Measurements from ENCODE around the gene E2F1. TPM values are rescaled to one million over a fixed set of nuclear protein-coding genes. Genes with fewer than 3 reads are reported as not detected.

E2F1 gene
- total and polyA plus RNA-seq, 2 donors (not counting 1 experiment from before 2014, with no cell fraction given): 2.4 to 2.7 TPM

DNA sequence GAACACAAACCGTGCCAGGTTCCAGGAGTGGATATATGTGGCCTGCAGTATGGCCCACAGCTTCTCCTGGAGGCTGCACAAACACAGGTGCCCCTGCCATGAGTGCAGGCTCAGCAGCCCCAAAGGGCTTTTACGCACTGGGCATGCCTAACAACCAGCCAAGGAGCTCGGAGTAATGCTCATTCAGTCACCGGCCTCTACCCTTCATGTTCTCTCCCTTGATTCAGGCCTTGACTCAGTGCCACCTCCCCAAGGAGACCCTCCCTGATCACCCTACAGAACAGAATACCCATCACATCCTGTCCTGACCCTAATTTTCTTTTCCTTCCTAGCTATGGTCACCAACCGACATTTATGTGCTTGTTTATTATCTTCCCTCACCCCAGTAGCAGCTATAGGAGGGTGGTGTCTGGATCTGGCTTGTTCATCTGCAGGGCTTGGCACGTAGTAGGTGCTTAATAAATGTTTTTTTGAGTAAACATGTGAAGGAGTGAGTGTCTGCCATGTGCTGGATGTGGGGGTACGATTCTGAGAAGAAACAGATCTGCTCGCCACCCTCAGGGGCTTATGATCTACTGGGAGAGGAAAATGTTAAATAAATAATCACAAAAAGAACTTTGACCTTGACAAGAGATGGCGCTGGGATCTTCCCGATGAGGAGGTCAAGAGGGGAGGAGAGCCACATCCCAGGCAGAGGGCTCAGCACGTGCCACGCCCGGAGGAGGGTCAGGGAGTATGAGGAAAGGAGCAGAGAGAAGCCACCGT lies 24.7 kb upstream of the E2F1 start:
- Histone ChIP-seq H3K4me2 (replicated peaks; ENCODE audit: low read depth, low read length, poor library complexity, severe bottlenecking) (no peak overlapping the region), H3K4me1 (ENCODE audit: control insufficient read depth in 2 of 2, insufficient read depth in 2 of 2, low read length in 2 of 2) (peaks cover 0 to 4% of the 10 kb centered on the region in 2 donors), H3K27ac (ENCODE audit: low read length in 2 of 2) (no peak overlapping the region), H3K9me3 (ENCODE audit: control extremely low read depth in 1 of 3, control insufficient read depth in 2 of 3, insufficient read depth in 1 of 3, low read length in 2 of 3) (no peaks in the 10 kb centered on the region), H3K4me3 (ENCODE audit: control extremely low read depth in 1 of 5, extremely low read depth in 1 of 5, insufficient read depth in 1 of 5, low read depth in 2 of 5, low read length in 4 of 5) (no peak overlapping the region), H2AFZ (ENCODE audit: insufficient read depth, low read depth, low read length, poor library complexity, severe bottlenecking) (no peak overlapping the region), H3K27me3 (replicated peaks in 1 of 4; ENCODE audit: control extremely low read depth in 1 of 4, control insufficient read depth in 3 of 4, insufficient read depth in 4 of 4, low read length in 3 of 4) (no peaks in the 10 kb centered on the region), H3K9ac (ENCODE audit: low read length) (no peak overlapping the region), H3K36me3 (replicated peaks in 1 of 2; ENCODE audit: control extremely low read depth in 1 of 2, control insufficient read depth in 1 of 2, extremely low read depth in 1 of 2, insufficient read depth in 2 of 2, low read length in 1 of 2) (peaks cover 0 to 50% of the 10 kb centered on the region in 2 experiments), H3K79me2 (ENCODE audit: control insufficient read depth, insufficient read depth, low read length) (no peaks in the 10 kb centered on the region), H4K20me1 (ENCODE audit: control insufficient read depth, insufficient read depth, low read length, poor library complexity, severe bottlenecking) (no peaks in the 10 kb centered on the region)
- ChIA-PET POLR2A (no interaction called here), CTCF (no interaction called here)
- H3K27ac Mint-ChIP-seq: no peak overlapping the region
- ATAC-seq (ENCODE audit: low read depth): no peak
- peaks cover 2% of the 10 kb centered on the region for H3K4me1 Mint-ChIP-seq
- H3K9me3 Mint-ChIP-seq (ENCODE audit: insufficient read depth): no peaks in the 10 kb centered on the region
- H3K27me3 Mint-ChIP-seq: no peaks in the 10 kb centered on the region
- no peak overlapping the region for H3K4me3 Mint-ChIP-seq
- TF ChIP-seq, protein P1, sequence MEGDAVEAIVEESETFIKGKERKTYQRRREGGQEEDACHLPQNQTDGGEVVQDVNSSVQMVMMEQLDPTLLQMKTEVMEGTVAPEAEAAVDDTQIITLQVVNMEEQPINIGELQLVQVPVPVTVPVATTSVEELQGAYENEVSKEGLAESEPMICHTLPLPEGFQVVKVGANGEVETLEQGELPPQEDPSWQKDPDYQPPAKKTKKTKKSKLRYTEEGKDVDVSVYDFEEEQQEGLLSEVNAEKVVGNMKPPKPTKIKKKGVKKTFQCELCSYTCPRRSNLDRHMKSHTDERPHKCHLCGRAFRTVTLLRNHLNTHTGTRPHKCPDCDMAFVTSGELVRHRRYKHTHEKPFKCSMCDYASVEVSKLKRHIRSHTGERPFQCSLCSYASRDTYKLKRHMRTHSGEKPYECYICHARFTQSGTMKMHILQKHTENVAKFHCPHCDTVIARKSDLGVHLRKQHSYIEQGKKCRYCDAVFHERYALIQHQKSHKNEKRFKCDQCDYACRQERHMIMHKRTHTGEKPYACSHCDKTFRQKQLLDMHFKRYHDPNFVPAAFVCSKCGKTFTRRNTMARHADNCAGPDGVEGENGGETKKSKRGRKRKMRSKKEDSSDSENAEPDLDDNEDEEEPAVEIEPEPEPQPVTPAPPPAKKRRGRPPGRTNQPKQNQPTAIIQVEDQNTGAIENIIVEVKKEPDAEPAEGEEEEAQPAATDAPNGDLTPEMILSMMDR (IDR thresholded peaks at IDR 0.05): no peak
- TF ChIP-seq EZH2 (IDR thresholded peaks at IDR 0.05; ENCODE audit: borderline replicate concordance, insufficient read depth, low read depth, low read length, poor library complexity, severe bottlenecking): no peak
- intact Hi-C loops (cut with micrococcal nuclease): no loop called here
- no peak for DNase-seq
- WGBS (ENCODE audit: insufficient coverage): 97% methylated on average over 11 of the region's 14 CpGs

DNA sequence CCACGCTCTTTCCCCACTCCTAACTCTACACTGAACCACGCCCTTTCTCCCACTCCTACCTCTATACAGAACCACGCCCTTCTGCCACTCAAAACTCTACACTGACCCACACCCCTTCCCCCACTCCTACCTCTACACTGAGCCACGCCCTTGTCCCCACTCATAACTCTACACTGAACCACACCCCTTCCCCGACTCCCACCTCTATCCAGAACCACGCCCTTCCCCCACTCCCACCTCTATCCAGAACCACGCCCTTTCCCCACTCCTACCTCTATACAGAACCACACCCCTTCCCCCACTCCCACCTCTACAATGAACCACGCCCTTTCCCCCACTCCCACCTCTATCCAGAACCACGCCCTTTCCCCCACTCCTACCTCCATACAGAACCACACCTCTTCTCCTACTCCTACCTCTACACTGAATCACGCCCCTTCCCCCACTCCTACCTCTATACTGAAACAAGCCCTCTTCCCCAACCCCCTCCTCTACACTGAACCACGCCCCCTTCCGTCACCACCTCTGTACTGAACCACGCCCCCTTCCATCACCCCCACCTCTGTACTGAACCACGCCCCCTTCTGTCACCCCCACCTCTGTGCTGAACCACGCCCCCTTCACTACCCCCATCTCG lies 23.8 kb upstream of the E2F1 start:
- intact Hi-C loops (cut with micrococcal nuclease): no loop called here
- no peak overlapping the region for H3K27ac Mint-ChIP-seq
- POLR2A ChIA-PET: no interaction called here

More for the DNA sequence above, 23.8 kb upstream of the E2F1 start:
- Histone ChIP-seq H3K9ac (ENCODE audit: low read length) (no peak overlapping the region), H3K27ac (ENCODE audit: low read length in 2 of 2) (no peak overlapping the region), H3K79me2 (ENCODE audit: control insufficient read depth, insufficient read depth, low read length) (no peaks in the 10 kb centered on the region), H3K27me3 (replicated peaks in 1 of 4; ENCODE audit: control extremely low read depth in 1 of 4, control insufficient read depth in 3 of 4, insufficient read depth in 4 of 4, low read length in 3 of 4) (no peaks in the 10 kb centered on the region), H3K36me3 (replicated peaks in 1 of 2; ENCODE audit: control extremely low read depth in 1 of 2, control insufficient read depth in 1 of 2, extremely low read depth in 1 of 2, insufficient read depth in 2 of 2, low read length in 1 of 2) (peaks cover 0 to 50% of the 10 kb centered on the region in 2 experiments), H2AFZ (ENCODE audit: insufficient read depth, low read depth, low read length, poor library complexity, severe bottlenecking) (no peak overlapping the region), H3K4me2 (replicated peaks; ENCODE audit: low read depth, low read length, poor library complexity, severe bottlenecking) (no peak overlapping the region), H3K9me3 (ENCODE audit: control extremely low read depth in 1 of 3, control insufficient read depth in 2 of 3, insufficient read depth in 1 of 3, low read length in 2 of 3) (no peaks in the 10 kb centered on the region), H4K20me1 (ENCODE audit: control insufficient read depth, insufficient read depth, low read length, poor library complexity, severe bottlenecking) (no peaks in the 10 kb centered on the region), H3K4me1 (ENCODE audit: control insufficient read depth in 2 of 2, insufficient read depth in 2 of 2, low read length in 2 of 2) (peaks cover 0 to 4% of the 10 kb centered on the region in 2 donors), H3K4me3 (ENCODE audit: control extremely low read depth in 1 of 5, extremely low read depth in 1 of 5, insufficient read depth in 1 of 5, low read depth in 2 of 5, low read length in 4 of 5) (no peak overlapping the region)
- no peaks in the 10 kb centered on the region for H3K27me3 Mint-ChIP-seq
- TF ChIP-seq, protein P1 (IDR thresholded peaks at IDR 0.05): no peak
- TF ChIP-seq EZH2 (IDR thresholded peaks at IDR 0.05; ENCODE audit: borderline replicate concordance, insufficient read depth, low read depth, low read length, poor library complexity, severe bottlenecking): no peak
- DNase-seq (no peak), ATAC-seq (ENCODE audit: low read depth) (no peak)
- CTCF ChIA-PET: no interaction called here
- no peaks in the 10 kb centered on the region for H3K9me3 Mint-ChIP-seq (ENCODE audit: insufficient read depth)
- peaks cover 2% of the 10 kb centered on the region for H3K4me1 Mint-ChIP-seq
- 94% methylated on average over 10 of the region's 16 CpGs for WGBS (ENCODE audit: insufficient coverage)
- H3K4me3 Mint-ChIP-seq: no peak overlapping the region

Data from B cell (primary cell).